ENCODE measurements around the gene KCNJ10.

KCNJ10 gene

DNA sequence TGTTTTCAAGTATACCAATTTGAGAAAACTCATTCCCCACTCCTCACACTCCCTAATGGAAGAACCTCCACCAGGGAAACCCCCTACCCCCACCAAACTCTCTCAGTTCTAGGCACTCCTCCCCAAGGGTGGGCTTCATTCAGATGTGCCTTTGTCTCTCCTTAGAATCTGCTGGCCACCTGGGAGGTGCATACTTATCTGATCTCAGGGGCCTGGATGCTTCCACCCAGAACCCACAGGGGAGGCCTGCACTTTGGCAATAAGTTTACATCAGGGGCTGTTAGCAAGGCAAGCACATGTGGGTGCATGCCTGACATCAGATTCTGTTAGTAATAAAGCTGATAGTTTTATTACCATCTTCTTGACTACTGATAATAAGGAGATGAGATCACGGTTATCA is 83.4 kb downstream of the KCNJ10 start:
- no peak for DNase-seq (ENCODE audit: low read depth)
- TF ChIP-seq, protein P1, sequence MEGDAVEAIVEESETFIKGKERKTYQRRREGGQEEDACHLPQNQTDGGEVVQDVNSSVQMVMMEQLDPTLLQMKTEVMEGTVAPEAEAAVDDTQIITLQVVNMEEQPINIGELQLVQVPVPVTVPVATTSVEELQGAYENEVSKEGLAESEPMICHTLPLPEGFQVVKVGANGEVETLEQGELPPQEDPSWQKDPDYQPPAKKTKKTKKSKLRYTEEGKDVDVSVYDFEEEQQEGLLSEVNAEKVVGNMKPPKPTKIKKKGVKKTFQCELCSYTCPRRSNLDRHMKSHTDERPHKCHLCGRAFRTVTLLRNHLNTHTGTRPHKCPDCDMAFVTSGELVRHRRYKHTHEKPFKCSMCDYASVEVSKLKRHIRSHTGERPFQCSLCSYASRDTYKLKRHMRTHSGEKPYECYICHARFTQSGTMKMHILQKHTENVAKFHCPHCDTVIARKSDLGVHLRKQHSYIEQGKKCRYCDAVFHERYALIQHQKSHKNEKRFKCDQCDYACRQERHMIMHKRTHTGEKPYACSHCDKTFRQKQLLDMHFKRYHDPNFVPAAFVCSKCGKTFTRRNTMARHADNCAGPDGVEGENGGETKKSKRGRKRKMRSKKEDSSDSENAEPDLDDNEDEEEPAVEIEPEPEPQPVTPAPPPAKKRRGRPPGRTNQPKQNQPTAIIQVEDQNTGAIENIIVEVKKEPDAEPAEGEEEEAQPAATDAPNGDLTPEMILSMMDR (IDR thresholded peaks at IDR 0.05; ENCODE audit: insufficient read depth, low read depth, low read length, missing control alignments): no peak
- no peak overlapping the region for H3K4me3 ChIP-seq (ENCODE audit: low read depth, low read length)

DNA sequence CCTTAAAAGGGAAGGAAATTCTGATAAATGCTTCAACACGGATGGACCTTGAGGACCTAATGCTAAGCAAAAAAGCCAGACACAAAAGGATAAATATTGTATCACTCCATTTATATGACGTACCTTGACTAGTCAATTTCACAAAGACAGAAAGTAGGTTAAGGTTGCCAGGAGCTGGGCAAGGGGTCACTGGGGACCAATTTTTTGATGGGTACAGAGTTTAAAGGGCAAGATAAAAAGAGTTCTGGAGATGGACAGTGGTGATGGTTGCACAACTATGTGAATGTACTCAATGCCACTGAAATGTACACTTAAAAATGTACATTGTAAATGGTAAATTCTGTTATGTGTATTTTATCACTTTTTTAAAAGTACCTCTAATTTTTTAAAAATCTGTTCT is 83.9 kb downstream of the KCNJ10 start:
- no peak overlapping the region for H3K4me3 ChIP-seq (ENCODE audit: low read depth, low read length)
- no peak for DNase-seq (ENCODE audit: low read depth)
- TF ChIP-seq, protein P1 (IDR thresholded peaks at IDR 0.05; ENCODE audit: insufficient read depth, low read depth, low read length, missing control alignments): no peak

DNA sequence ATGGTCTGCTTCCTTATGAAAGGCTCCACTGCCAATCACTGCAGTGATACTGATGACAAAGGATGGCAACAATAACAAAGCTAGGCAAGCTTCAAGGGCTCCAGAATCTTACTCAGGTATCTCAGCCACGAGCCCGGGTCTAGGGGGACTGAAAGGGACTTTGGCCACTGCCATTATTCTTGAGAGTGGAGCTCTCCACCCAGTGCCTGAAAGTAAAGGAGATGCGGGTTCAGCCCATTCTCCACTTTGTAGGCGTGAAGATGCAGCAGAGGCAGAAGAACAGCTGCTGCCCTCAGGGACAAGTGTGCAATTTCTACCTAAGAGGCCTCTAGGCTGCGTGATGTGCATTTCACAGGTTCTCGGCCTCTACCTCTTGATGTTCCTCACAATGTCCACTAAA is 84.5 kb downstream of the KCNJ10 start:
- TF ChIP-seq, protein P1 (IDR thresholded peaks at IDR 0.05; ENCODE audit: insufficient read depth, low read depth, low read length, missing control alignments): no peak
- no peak for DNase-seq (ENCODE audit: low read depth)
- H3K4me3 ChIP-seq (ENCODE audit: low read depth, low read length): no peak overlapping the region

DNA sequence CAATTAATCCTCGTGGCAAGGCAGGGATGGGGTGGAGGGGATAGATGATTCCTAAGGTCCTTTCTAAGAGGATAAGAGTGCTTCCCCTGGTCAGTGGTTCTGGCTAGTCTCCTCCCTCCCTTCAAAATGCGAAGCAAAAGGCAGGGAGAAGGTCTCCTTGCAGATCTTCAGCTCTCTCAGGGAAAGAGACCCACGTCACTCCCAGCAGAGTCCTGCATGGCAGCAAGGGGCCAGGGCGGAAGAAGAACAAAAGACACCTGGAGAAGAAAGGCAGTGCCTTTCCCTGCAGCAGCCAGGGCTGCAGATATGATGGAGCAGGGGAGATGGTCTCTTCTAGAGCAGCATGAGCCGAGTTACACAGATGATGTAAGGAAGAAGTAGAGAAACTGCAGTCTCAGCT is 86.3 kb downstream of the KCNJ10 start:
- H3K4me3 ChIP-seq (ENCODE audit: low read depth, low read length): no peak overlapping the region
- no peak for DNase-seq (ENCODE audit: low read depth)
- TF ChIP-seq, protein P1 (IDR thresholded peaks at IDR 0.05; ENCODE audit: insufficient read depth, low read depth, low read length, missing control alignments): no peak

DNA sequence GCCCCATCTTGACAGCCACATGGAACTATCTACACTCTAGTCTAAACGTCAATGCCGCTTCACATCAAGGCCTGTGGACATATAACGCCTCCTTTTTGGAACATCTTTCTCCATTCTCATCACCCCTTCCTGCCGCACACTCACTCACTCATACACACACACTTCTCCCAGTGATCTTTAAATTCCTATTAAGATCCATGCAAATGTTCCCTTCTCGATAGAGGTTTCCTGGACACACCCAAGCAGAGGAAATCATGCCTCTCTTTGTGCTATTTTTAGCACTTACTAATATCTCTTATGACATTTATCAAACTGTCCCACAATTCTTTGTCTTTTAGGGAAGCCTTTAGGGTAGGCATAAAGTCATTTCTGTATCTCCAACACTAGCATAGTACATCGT is 87.7 kb downstream of the KCNJ10 start:
- no peak overlapping the region for H3K4me3 ChIP-seq (ENCODE audit: low read depth, low read length)
- DNase-seq (ENCODE audit: low read depth): no peak
- TF ChIP-seq, protein P1 (IDR thresholded peaks at IDR 0.05; ENCODE audit: insufficient read depth, low read depth, low read length, missing control alignments): no peak

DNA sequence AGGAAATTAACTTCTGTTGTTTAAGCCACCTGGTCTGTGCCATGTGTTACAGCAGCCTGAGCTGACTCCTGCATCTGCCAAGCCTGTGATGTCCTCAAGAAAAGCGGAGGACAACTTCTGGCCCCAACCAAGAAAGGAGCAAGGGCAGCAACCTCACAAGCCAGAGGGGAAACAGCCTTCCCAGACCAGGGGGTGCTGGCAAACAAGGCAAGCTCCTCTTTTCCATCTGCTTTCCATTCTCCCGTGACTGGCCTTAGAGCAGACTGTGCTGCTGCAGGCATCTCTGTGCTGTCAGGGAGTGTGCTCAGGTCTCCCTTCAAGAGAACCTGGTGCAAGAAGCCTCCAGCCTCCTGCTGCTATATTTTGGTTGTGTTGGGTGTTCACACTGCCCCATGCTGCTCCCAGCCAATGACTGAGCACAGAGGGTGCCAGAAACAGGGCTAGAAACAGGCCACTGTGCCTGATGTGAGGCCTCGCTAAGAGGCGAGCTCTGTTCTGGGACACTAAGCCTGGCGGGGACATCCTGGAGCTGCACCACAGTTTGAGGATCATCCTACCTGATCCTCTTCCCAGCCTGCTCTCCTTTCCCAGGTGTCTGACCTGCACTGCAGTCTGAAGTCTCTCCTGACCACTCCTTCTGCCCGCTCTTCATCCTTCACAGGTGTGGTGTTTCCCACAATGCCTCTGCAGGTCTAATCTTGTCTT is 88.5 kb downstream of the KCNJ10 start:
- TF ChIP-seq, protein P1 (IDR thresholded peaks at IDR 0.05; ENCODE audit: insufficient read depth, low read depth, low read length, missing control alignments): no peak
- DNase-seq (ENCODE audit: low read depth): no peak
- no peak overlapping the region for H3K4me3 ChIP-seq (ENCODE audit: low read depth, low read length)

DNA sequence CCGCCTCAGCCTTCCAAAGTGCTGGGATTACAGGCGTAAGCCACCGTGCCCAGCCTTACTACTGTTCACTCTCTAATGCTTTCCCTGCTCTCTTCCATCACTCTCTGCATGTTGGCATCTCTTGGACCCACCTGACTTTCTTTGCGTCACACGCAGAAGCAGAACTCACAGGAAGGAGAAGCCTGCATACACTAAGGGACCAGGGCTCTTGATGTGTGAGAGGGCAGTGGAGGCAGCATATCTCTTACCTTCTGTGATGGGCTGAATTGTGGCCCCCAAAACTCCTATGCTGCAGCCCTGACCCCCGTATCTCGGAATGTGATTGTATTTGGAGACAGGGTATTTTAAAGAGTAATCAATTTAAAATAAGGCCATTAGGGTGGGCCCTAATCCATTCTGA is 89.2 kb downstream of the KCNJ10 start:
- TF ChIP-seq, protein P1 (IDR thresholded peaks at IDR 0.05; ENCODE audit: insufficient read depth, low read depth, low read length, missing control alignments): no peak
- H3K4me3 ChIP-seq (ENCODE audit: low read depth, low read length): no peak overlapping the region
- DNase-seq (ENCODE audit: low read depth): no peak
